ENCODE measurements around the gene BIRC3. TPM values are rescaled to one million over a fixed set of nuclear protein-coding genes. Genes with fewer than 3 reads are reported as not detected.

Gene BIRC3
- total RNA-seq, 1 experiment from 2014 or later: 4.8 TPM

GRCh38 chr11:102313238-102313940 is 3.9 kb upstream of the BIRC3 start:
- peak overlapping the region; percentile 56; the same call in 1 of the 2 replicates for H3K4me2 ChIP-seq
- peaks cover 26% of the 10 kb centered on the region for H3K4me1 ChIP-seq (replicated peaks; ENCODE audit: insufficient read depth)
- intact Hi-C loops (cut with micrococcal nuclease; ENCODE audit: unreplicated experiment): no loop called here
- 0 out of 2 replicates have a peak, but pooled peaks cover 4% of the 10 kb centered on the region for H3K9me3 ChIP-seq (ENCODE audit: insufficient read depth, low read depth)
- POLR2A ChIA-PET (ENCODE audit: unreplicated experiment): no interaction called here
- no peaks in the 10 kb centered on the region for H3K27me3 ChIP-seq (ENCODE audit: insufficient read depth, low read depth)
- no peak for TF ChIP-seq EZH2 (IDR thresholded peaks at IDR 0.05; ENCODE audit: low read depth)
- TF ChIP-seq, protein P1, sequence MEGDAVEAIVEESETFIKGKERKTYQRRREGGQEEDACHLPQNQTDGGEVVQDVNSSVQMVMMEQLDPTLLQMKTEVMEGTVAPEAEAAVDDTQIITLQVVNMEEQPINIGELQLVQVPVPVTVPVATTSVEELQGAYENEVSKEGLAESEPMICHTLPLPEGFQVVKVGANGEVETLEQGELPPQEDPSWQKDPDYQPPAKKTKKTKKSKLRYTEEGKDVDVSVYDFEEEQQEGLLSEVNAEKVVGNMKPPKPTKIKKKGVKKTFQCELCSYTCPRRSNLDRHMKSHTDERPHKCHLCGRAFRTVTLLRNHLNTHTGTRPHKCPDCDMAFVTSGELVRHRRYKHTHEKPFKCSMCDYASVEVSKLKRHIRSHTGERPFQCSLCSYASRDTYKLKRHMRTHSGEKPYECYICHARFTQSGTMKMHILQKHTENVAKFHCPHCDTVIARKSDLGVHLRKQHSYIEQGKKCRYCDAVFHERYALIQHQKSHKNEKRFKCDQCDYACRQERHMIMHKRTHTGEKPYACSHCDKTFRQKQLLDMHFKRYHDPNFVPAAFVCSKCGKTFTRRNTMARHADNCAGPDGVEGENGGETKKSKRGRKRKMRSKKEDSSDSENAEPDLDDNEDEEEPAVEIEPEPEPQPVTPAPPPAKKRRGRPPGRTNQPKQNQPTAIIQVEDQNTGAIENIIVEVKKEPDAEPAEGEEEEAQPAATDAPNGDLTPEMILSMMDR (conservative IDR thresholded peaks at IDR 0.05): no peak
- BruUV-seq (replicated peaks): no TSS peak
- H4K20me1 ChIP-seq (ENCODE audit: insufficient read depth): no peaks in the 10 kb centered on the region
- H3K36me3 ChIP-seq (ENCODE audit: low read depth): no peaks in the 10 kb centered on the region
- no peak overlapping the region; the same call in 1 of the 2 replicates for H3K4me3 ChIP-seq
- H3K79me2 ChIP-seq (ENCODE audit: low read depth): 0 out of 2 replicates have a peak, but pooled peaks cover 4% of the 10 kb centered on the region
- CTCF ChIA-PET: no interaction called here
- H2AFZ ChIP-seq: no peak overlapping the region
- 0 out of 2 replicates have a peak overlapping the region, but pooled peaks have one; percentile 16 for H3K27ac ChIP-seq
- no peak for DNase-seq
- no peaks in the 10 kb centered on the region for H3K9me2 ChIP-seq (ENCODE audit: insufficient read depth)
- peaks cover 21% of the 10 kb centered on the region for H3F3A ChIP-seq (ENCODE audit: insufficient read depth, low read depth)

DNA sequence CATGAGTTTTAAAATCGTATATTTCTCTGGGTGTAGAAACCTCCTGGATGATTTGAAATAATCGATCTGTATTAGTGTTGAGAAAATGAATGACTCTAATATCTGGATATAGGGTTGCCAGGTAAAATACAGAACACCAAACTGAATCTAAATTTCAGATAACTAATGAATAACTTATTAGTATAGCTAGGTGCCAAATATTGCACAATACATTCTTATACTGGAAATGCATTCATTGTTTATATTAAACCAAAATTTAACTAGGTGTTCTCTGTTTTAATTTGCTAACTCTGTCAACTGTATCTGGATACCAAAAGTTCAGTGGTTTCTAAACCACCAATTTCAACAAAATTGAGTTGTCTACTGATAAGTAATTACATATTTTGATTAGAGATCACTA is 2.5 kb upstream of the BIRC3 start:
- intact Hi-C loops (cut with micrococcal nuclease; ENCODE audit: unreplicated experiment): no loop called here

DNA sequence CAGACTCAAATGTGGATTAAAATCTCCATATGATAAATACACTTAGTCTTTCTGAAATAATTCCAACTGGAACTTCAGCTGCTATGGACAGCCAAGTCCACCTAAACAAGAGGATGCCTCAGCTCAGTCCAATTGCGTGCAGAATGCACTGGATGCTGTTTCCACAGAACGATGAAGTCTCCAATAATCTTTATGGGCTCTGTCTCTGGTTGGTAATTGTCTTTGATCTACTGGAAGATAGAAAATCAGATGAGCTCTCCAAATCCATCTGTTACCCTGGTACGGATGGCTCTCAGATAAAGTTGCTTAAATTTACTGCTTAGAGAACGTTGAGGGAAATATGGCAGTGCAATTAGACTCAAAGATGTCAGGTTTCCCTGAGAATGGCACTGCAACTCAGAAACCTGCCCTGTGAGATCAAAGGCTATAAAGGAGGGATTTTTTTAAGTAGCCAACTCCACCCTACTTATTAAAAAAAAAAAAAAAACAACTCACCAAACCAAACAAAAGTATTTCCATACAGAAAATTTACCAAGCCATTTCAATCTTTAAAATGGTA is 859 bp upstream of the BIRC3 start:
- no peaks in the 10 kb centered on the region for H4K20me1 ChIP-seq (ENCODE audit: insufficient read depth)
- TF ChIP-seq, protein P1 (conservative IDR thresholded peaks at IDR 0.05): no peak
- TF ChIP-seq EZH2 (IDR thresholded peaks at IDR 0.05; ENCODE audit: low read depth): no peak
- H2AFZ ChIP-seq: peak overlapping the region; percentile 23; the same call in 1 of the 2 replicates
- no peaks in the 10 kb centered on the region for H3K9me3 ChIP-seq (ENCODE audit: insufficient read depth, low read depth)
- no peaks in the 10 kb centered on the region for H3K27me3 ChIP-seq (ENCODE audit: insufficient read depth, low read depth)
- BruUV-seq (replicated peaks): TSS peak; percentile 70
- DNase-seq: no peak
- H3K27ac ChIP-seq: peak overlapping the region; percentile 80
- intact Hi-C loops (cut with micrococcal nuclease; ENCODE audit: unreplicated experiment): no loop called here
- H3K79me2 ChIP-seq (ENCODE audit: low read depth): 0 out of 2 replicates have a peak, but pooled peaks cover 4% of the 10 kb centered on the region
- ChIA-PET CTCF (interaction anchor here (0.6 kb wide), 1 partner anchor 31 kb away, joined by 9 read pairs; the partner anchor contains the start of gene BIRC2), POLR2A (ENCODE audit: unreplicated experiment) (interaction anchor here (0.6 to 0.7 kb wide), 2 partner anchors 34 to 402 kb away, joined by 3 to 4 read pairs; partner anchors contain the start of gene CEP126)
- H3K9me2 ChIP-seq (ENCODE audit: insufficient read depth): no peaks in the 10 kb centered on the region
- peaks cover 19% of the 10 kb centered on the region for H3F3A ChIP-seq (ENCODE audit: insufficient read depth, low read depth)
- H3K4me1 ChIP-seq (replicated peaks; ENCODE audit: insufficient read depth): peaks cover 26% of the 10 kb centered on the region
- no peaks in the 10 kb centered on the region for H3K36me3 ChIP-seq (ENCODE audit: low read depth)
- peak overlapping the region; percentile 78 for H3K4me2 ChIP-seq
- H3K4me3 ChIP-seq: peak overlapping the region; percentile 67; the same call in 1 of the 2 replicates

More for the DNA sequence above, 2.5 kb upstream of the BIRC3 start:
- Histone ChIP-seq H4K20me1 (ENCODE audit: insufficient read depth) (no peaks in the 10 kb centered on the region), H3K4me1 (replicated peaks; ENCODE audit: insufficient read depth) (peaks cover 26% of the 10 kb centered on the region), H3K9me2 (ENCODE audit: insufficient read depth) (no peaks in the 10 kb centered on the region), H3K4me3 (no peak overlapping the region), H3K36me3 (ENCODE audit: low read depth) (no peaks in the 10 kb centered on the region), H3F3A (ENCODE audit: insufficient read depth, low read depth) (peaks cover 19% of the 10 kb centered on the region), H3K27ac (no peak overlapping the region), H3K27me3 (ENCODE audit: insufficient read depth, low read depth) (no peaks in the 10 kb centered on the region), H2AFZ (no peak overlapping the region), H3K9me3 (ENCODE audit: insufficient read depth, low read depth) (0 out of 2 replicates have a peak, but pooled peaks cover 4% of the 10 kb centered on the region), H3K79me2 (ENCODE audit: low read depth) (0 out of 2 replicates have a peak, but pooled peaks cover 4% of the 10 kb centered on the region), H3K4me2 (no peak overlapping the region)
- no peak for DNase-seq
- TF ChIP-seq EZH2 (IDR thresholded peaks at IDR 0.05; ENCODE audit: low read depth): no peak
- TF ChIP-seq, protein P1 (conservative IDR thresholded peaks at IDR 0.05): no peak
- POLR2A ChIA-PET (ENCODE audit: unreplicated experiment): no interaction called here
- BruUV-seq (replicated peaks): no TSS peak
- CTCF ChIA-PET: interaction anchor here (0.7 kb wide), 1 partner anchor 9 kb away, joined by 4 read pairs; no protein-coding TSS in a partner anchor
